Measurements from ENCODE around the gene RGS21.

Gene RGS21

DNA sequence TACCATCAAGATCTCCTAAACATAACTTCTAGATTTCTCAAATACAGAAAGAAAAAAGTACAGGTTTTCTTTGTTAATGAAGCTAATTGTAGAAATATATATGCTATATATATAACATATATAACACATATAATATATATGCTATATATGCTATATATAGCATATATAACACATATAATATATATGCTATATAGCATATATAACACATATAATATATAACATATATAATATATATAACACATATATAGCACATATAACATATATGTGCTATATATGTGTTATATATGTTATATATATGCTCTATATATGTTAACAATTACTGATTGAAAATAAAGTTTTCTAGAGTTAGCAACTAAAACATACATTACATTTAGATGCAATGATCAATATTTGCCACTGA, 34.8 kb downstream of the RGS21 start:
- no peak for DNase-seq (ENCODE audit: low read depth)
- TF ChIP-seq, protein P1, sequence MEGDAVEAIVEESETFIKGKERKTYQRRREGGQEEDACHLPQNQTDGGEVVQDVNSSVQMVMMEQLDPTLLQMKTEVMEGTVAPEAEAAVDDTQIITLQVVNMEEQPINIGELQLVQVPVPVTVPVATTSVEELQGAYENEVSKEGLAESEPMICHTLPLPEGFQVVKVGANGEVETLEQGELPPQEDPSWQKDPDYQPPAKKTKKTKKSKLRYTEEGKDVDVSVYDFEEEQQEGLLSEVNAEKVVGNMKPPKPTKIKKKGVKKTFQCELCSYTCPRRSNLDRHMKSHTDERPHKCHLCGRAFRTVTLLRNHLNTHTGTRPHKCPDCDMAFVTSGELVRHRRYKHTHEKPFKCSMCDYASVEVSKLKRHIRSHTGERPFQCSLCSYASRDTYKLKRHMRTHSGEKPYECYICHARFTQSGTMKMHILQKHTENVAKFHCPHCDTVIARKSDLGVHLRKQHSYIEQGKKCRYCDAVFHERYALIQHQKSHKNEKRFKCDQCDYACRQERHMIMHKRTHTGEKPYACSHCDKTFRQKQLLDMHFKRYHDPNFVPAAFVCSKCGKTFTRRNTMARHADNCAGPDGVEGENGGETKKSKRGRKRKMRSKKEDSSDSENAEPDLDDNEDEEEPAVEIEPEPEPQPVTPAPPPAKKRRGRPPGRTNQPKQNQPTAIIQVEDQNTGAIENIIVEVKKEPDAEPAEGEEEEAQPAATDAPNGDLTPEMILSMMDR (conservative IDR thresholded peaks at IDR 0.05; ENCODE audit: low read depth, low read length): no peak
- no peak overlapping the region for H3K4me3 ChIP-seq (ENCODE audit: low read length)

DNA sequence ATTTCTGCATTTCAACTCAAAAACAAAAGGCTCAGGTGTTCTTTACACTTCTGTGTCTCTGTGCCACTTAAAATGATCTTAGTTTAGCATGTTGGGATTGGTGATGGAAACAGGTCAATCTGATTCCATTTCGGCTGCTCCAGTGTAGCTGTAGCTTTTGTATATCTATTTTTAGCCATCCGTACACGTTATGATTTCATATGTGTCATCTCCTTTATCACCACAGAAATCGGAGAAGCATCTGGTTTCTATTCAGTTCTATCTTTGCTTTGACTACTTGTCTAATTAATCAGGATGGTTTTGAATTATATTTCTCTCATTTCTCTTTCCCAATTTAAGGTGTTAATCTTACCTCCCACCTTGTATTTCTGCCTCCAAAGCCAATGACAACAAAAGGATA, 41.1 kb downstream of the RGS21 start:
- TF ChIP-seq, protein P1 (conservative IDR thresholded peaks at IDR 0.05; ENCODE audit: low read depth, low read length): no peak
- H3K4me3 ChIP-seq (ENCODE audit: low read length): no peak overlapping the region
- DNase-seq (ENCODE audit: low read depth): no peak

DNA sequence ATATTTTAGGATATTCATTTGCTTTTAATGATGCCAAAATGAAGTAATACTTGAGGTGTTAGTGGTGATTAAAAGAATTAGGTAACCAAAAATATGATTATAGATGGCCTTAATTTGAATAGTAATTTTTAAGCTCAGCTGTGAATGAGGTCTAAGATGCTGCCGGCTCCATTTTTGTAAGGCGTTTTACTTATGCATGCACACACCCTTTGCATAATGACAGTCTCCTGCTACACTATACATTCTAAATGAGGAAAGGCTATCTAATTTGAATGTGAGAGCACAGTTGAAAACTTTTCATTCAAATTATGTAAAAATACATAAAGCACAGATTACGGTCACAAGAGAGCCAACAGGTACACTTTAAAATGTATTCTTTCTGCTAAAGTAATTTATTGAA, 41.6 kb downstream of the RGS21 start:
- TF ChIP-seq, protein P1 (conservative IDR thresholded peaks at IDR 0.05; ENCODE audit: low read depth, low read length): no peak
- H3K4me3 ChIP-seq (ENCODE audit: low read length): no peak overlapping the region
- no peak for DNase-seq (ENCODE audit: low read depth)

DNA sequence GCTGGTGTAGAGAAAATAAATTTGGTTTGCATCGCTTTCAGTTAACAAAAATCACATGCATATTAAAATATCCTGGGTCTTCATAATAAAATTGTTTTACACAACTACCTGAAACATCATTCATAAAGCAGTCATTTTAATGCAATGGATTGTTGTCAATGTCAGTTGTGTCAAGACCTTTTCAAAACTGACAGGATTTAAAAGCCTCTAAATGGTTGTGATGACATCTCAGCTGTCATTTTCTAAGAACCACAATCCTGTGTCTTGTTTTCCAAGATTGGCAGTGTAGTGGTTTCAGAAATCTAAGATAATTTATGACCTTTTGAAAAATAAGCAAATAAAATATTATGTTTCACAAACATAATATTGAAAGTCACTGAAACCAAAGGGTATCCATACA, 42.0 kb downstream of the RGS21 start:
- DNase-seq (ENCODE audit: low read depth): no peak
- no peak overlapping the region for H3K4me3 ChIP-seq (ENCODE audit: low read length)
- TF ChIP-seq, protein P1 (conservative IDR thresholded peaks at IDR 0.05; ENCODE audit: low read depth, low read length): no peak

DNA sequence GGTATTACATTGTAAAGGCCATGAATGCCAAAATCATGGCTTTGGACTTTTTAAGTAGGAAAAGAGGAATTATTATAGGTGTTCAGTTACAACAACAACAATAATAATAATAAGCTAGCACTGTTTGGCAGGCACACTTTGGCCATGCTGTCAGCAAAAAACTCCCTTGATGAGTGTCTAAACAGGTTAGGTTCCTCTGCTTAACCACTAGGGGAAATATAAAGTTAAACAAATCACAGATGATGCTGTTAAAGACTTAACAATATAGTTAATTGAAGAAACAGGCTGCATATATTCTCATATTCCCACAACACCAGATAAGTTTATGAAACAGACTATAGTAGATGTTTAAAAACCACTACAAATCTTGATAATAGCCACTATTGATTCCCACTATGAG, 46.4 kb downstream of the RGS21 start:
- TF ChIP-seq, protein P1 (conservative IDR thresholded peaks at IDR 0.05; ENCODE audit: low read depth, low read length): peak; percentile 29
- no peak overlapping the region for H3K4me3 ChIP-seq (ENCODE audit: low read length)
- no peak for DNase-seq (ENCODE audit: low read depth)

DNA sequence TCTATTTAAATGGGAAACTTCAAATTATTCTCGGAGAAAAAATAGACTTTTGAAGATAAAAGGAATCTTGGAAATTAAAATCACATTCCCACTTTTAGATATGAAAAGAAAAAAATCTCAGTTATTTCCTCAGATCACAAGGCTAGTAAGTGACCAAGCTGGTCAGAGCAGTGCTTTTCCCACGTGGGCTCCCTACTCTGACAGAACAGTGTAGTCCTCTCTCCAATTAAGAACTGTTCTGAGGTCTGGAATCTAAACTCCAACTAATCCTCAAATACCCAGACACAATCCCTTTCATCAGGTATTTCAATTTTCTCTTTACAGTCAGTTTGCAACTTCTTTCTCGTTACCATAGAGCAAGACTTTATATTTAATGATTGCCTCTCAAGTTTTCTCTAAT, 50.6 kb downstream of the RGS21 start:
- TF ChIP-seq, protein P1 (conservative IDR thresholded peaks at IDR 0.05; ENCODE audit: low read depth, low read length): no peak
- H3K4me3 ChIP-seq (ENCODE audit: low read length): no peak overlapping the region
- DNase-seq (ENCODE audit: low read depth): peak; percentile 85

DNA sequence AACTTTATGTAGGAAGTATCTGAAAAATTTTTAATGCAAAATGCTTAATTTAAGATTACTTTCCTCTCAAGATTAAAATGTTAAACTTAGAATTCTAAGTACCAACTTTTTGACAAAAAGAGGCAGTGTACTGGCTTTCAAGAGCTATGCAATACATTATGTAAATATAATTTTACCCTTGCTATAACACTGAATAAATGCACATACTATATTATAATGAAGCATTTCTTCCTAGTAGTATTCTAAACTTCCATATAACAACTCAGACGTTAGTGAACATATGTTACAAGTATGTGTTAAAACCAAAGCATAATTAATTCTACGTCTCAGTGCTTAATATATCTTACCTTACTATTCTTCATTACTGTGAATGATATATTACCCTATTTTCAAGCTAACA, 58.5 kb downstream of the RGS21 start:
- no peak for DNase-seq (ENCODE audit: low read depth)
- no peak overlapping the region for H3K4me3 ChIP-seq (ENCODE audit: low read length)
- TF ChIP-seq, protein P1 (conservative IDR thresholded peaks at IDR 0.05; ENCODE audit: low read depth, low read length): no peak

Measured in retinal pigment epithelial cell (primary cell).